GM19395 (cell line): ENCODE results near the gene TMPRSS9.

ENCODE experiments used
- ATAC-seq: cut with Tn5 transposase; IDR thresholded peaks from one replicate; pipeline ENCODE4 v1.9.1; 2021; ENCODE audit warnings: mild to moderate bottlenecking, moderate library complexity; ENCODE audit not compliant: unreplicated experiment

TMPRSS9 gene

GRCh38 chr19:2329149-2329478 lies 31.0 kb upstream of the TMPRSS9 start:
- no peak for ATAC-seq

GRCh38 chr19:2329501-2329916 lies 30.6 kb upstream of the TMPRSS9 start:
- ATAC-seq, result no peak

GRCh38 chr19:2330255-2330631 lies 29.8 kb upstream of the TMPRSS9 start:
- ATAC-seq, result no peak

GRCh38 chr19:2330632-2331284 lies 29.3 kb upstream of the TMPRSS9 start:
- ATAC-seq, result no peak

- ATAC-seq, result no peak
Measured at GRCh38 chr19:2331601-2332246, 28.3 kb upstream of the TMPRSS9 start.

- no peak for ATAC-seq
Measured at GRCh38 chr19:2332341-2333026, 27.6 kb upstream of the TMPRSS9 start.

GRCh38 chr19:2333027-2333806 lies 26.8 kb upstream of the TMPRSS9 start:
- no peak for ATAC-seq

GRCh38 chr19:2333807-2334211 lies 26.3 kb upstream of the TMPRSS9 start:
- no peak for ATAC-seq

- no peak for ATAC-seq
Measured at GRCh38 chr19:2334426-2334825, 25.6 kb upstream of the TMPRSS9 start.

- ATAC-seq, result no peak
Measured at GRCh38 chr19:2334986-2335846, 24.8 kb upstream of the TMPRSS9 start.

- ATAC-seq, result no peak
Measured at GRCh38 chr19:2335848-2336247, 24.2 kb upstream of the TMPRSS9 start.

GRCh38 chr19:2336528-2337328 lies 23.3 kb upstream of the TMPRSS9 start:
- ATAC-seq, result no peak

GRCh38 chr19:2337329-2337707 lies 22.7 kb upstream of the TMPRSS9 start:
- no peak for ATAC-seq

- ATAC-seq, result no peak
Measured at GRCh38 chr19:2338055-2338615, 21.9 kb upstream of the TMPRSS9 start.

- ATAC-seq, result no peak
Measured at GRCh38 chr19:2338751-2339643, 21.1 kb upstream of the TMPRSS9 start.

- no peak for ATAC-seq
Measured at GRCh38 chr19:2339644-2340310, 20.3 kb upstream of the TMPRSS9 start.

GRCh38 chr19:2340496-2341243 lies 19.4 kb upstream of the TMPRSS9 start:
- ATAC-seq, result no peak
